Measurements from ENCODE around the gene MYO5C. TPM values are rescaled to one million over a fixed set of nuclear protein-coding genes. Genes with fewer than 3 reads are reported as not detected.

The MYO5C gene
- total and polyA plus RNA-seq, 2 donors (not counting 3 experiments of a cell fraction or from before 2014, with no cell fraction given): 7.5 to 19.4 TPM

- dilution Hi-C loops (cut with MboI; ENCODE audit: extremely low pct_ligation_motif_present, low sequenced_read_pairs): no loop called here
- TF ChIP-seq EZH2 (IDR thresholded peaks at IDR 0.05; ENCODE audit: borderline replicate concordance, low read depth, low read length, severe bottlenecking): no peak
- TF ChIP-seq MAX (IDR thresholded peaks at IDR 0.05; ENCODE audit: insufficient read depth, insufficient read length): no peak
- no peak for TF ChIP-seq POLR2AphosphoS5 (IDR thresholded peaks at IDR 0.05; ENCODE audit: insufficient read depth, low read depth, low read length)
- no peak for TF ChIP-seq CTCF (IDR thresholded peaks at IDR 0.05; ENCODE audit: extremely low read depth in 1 of 2, insufficient read depth in 1 of 2, low read depth in 1 of 2, low read length in 2 of 2)
- TF ChIP-seq MYC (IDR thresholded peaks at IDR 0.05; ENCODE audit: low read depth, low read length): no peak
- TF ChIP-seq FOS (IDR thresholded peaks at IDR 0.05; ENCODE audit: borderline replicate concordance, insufficient read depth, low read length): no peak
- TF ChIP-seq JUN (IDR thresholded peaks at IDR 0.05; ENCODE audit: borderline replicate concordance, insufficient read depth, insufficient read length, low read depth): no peak
- TF ChIP-seq POLR2A (IDR thresholded peaks at IDR 0.05; ENCODE audit: low read depth, low read length): no peak
- no peak for TF ChIP-seq GATA2 (IDR thresholded peaks at IDR 0.05; ENCODE audit: insufficient read depth, insufficient read length, low read depth, low read length)
- CTCF ChIA-PET: interaction anchor here (1.5 to 4.3 kb wide), 4 partner anchors 11 to 30 kb away, joined by 3 to 27 read pairs (median 4); no protein-coding TSS in a partner anchor
- Histone ChIP-seq H3K36me3 (ENCODE audit: control insufficient read depth in 2 of 2, extremely low read depth in 1 of 2, insufficient read depth in 2 of 2, low read length in 2 of 2) (peaks cover 0 to 5% of the 10 kb centered on the region in 2 experiments), H3K4me1 (ENCODE audit: control insufficient read depth, extremely low read depth, insufficient read depth, low read length) (no peaks in the 10 kb centered on the region), H3K9ac (replicated peaks; ENCODE audit: extremely low read depth, insufficient read depth, low read length) (no peak overlapping the region), H3K4me3 (replicated peaks in 1 of 3; ENCODE audit: insufficient read depth in 1 of 3, low read depth in 1 of 3, low read length in 3 of 3) (no peak overlapping the region), H4K20me1 (replicated peaks; ENCODE audit: control insufficient read depth, extremely low read depth, insufficient read depth, low read length) (no peaks in the 10 kb centered on the region), H3K27me3 (ENCODE audit: control insufficient read depth in 2 of 2, insufficient read depth in 2 of 2, low read length in 2 of 2) (no peaks in the 10 kb centered on the region), H3K9me1 (replicated peaks; ENCODE audit: control insufficient read depth, extremely low read depth, insufficient read depth, low read length) (no peaks in the 10 kb centered on the region), H3K27ac (ENCODE audit: insufficient read depth, low read depth, low read length) (no peak overlapping the region), H3K79me2 (ENCODE audit: control insufficient read depth, insufficient read depth, low read length) (no peaks in the 10 kb centered on the region), H3K4me2 (ENCODE audit: insufficient read depth, low read length) (no peak overlapping the region), H2AFZ (ENCODE audit: low read depth, low read length) (no peak overlapping the region), H3K9me3 (replicated peaks; ENCODE audit: control insufficient read depth, insufficient read depth, low read length) (no peaks in the 10 kb centered on the region)
- no peak for DNase-seq (ENCODE audit: low read depth, low spot score)
- no TSS peak for BruUV-seq (replicated peaks)
- intact Hi-C loops (cut with micrococcal nuclease): no loop called here
- POLR2A ChIA-PET: interaction anchor here (0.6 kb wide), 1 partner anchor 9 kb away, joined by 3 read pairs; no protein-coding TSS in a partner anchor
- FAIRE-seq: no peak
These were observed 57.5 kb downstream of the MYO5C start for GRCh38 chr15:52238149-52238548.
